GM12891 (cell line): ENCODE results near the gene ASGR1.

Experiments
- POLR2AphosphoS5 ChIP-seq: IDR thresholded peaks from 2 replicates; pipeline ENCODE4 v1.6.1; 2011; ENCODE audit warnings: low read depth, low read length, control low read depth
- SPI1 ChIP-seq: IDR thresholded peaks from 2 replicates; pipeline ENCODE4 v1.6.1; 2011; ENCODE audit warnings: low read depth, low read length, control low read depth
- TAF1 ChIP-seq: IDR thresholded peaks from 2 replicates; pipeline ENCODE4 v1.6.1; 2011; ENCODE audit warnings: low read depth, low read length, control low read depth

- TF ChIP-seq POLR2AphosphoS5, result no peak
- TF ChIP-seq TAF1, result no peak
- TF ChIP-seq SPI1, result no peak
These were observed 39.0 kb upstream of the ASGR1 start for GRCh38 chr17:7218166-7218565.
